Measurements from ENCODE around the gene CAMTA1. TPM values are rescaled to one million over a fixed set of nuclear protein-coding genes. Genes with fewer than 3 reads are reported as not detected.

Gene CAMTA1
- total RNA-seq, 5 donors from 2014 or later (not counting 1 experiment from before 2014, with no cell fraction given) = 29.7 to 37.4 (median 34.6) TPM

GRCh38 chr1:7348073-7348472 is 562.8 kb downstream of the CAMTA1 start:
- no peak for ATAC-seq (replicated peaks in 1 of 4)
- DNase-seq = no peak
- H3K27ac ChIP-seq (ENCODE audit: low read length) = no peak overlapping the region
- H3K4me3 ChIP-seq (ENCODE audit: control insufficient read depth in 1 of 2, extremely low read depth in 1 of 2, low read length in 1 of 2) = no peak overlapping the region
- no peaks in the 10 kb centered on the region for H3K4me1 ChIP-seq (ENCODE audit: control insufficient read depth in 1 of 2, extremely low read depth in 1 of 2, insufficient read depth in 2 of 2, low read length in 2 of 2)
- H3K9me3 ChIP-seq = no peaks in the 10 kb centered on the region
- Mint-ChIP-seq H3K27ac (no peak overlapping the region), H3K9me3 (no peaks in the 10 kb centered on the region), H3K4me1 (no peaks in the 10 kb centered on the region), H3K27me3 (peaks cover 3 to 13% of the 10 kb centered on the region in 2 donors), H3K4me3 (no peak overlapping the region), H3K36me3 (no peaks in the 10 kb centered on the region)
- peaks cover 0 to 20% of the 10 kb centered on the region in 2 experiments for H3K27me3 ChIP-seq (replicated peaks in 1 of 2; ENCODE audit: control insufficient read depth in 2 of 2, extremely low read depth in 1 of 2, insufficient read depth in 2 of 2, low read length in 1 of 2)
- POLR2A ChIA-PET = no interaction called here
- WGBS (ENCODE audit: insufficient coverage) = 67% methylated on average over 10 of the region's 10 CpGs
- CTCF ChIA-PET = no interaction called here
- no peaks in the 10 kb centered on the region for H3K36me3 ChIP-seq (ENCODE audit: control insufficient read depth in 2 of 2, extremely low read depth in 1 of 2, insufficient read depth in 1 of 2, low read length in 1 of 2)

DNA sequence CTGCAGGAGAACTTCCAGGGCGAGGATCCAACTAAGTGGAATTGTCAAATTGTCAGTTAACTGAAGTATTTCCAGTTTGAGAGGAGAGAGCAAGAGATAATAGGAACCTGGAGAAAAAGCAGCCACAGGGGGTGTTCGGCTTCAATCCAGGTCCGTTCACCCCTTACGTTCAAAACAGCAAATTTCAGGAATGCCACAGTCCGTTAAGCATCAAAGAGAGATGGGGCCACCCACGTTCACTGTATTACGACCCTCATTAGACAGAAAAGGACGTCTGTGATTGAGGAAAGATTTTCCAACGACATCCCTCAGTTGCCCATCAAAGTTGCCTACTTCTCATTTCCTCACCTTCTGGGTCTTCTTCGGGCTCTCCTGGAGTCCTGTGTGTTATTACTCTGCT is 563.3 kb downstream of the CAMTA1 start:
- no peak for DNase-seq
- H3K36me3 Mint-ChIP-seq = no peaks in the 10 kb centered on the region
- POLR2A ChIA-PET = no interaction called here
- ATAC-seq (replicated peaks in 1 of 4) = no peak
- H3K4me3 Mint-ChIP-seq = no peak overlapping the region
- Histone ChIP-seq H3K27ac (ENCODE audit: low read length) (no peak overlapping the region), H3K27me3 (replicated peaks in 1 of 2; ENCODE audit: control insufficient read depth in 2 of 2, extremely low read depth in 1 of 2, insufficient read depth in 2 of 2, low read length in 1 of 2) (peaks cover 0 to 20% of the 10 kb centered on the region in 2 experiments), H3K4me1 (ENCODE audit: control insufficient read depth in 1 of 2, extremely low read depth in 1 of 2, insufficient read depth in 2 of 2, low read length in 2 of 2) (no peaks in the 10 kb centered on the region), H3K36me3 (ENCODE audit: control insufficient read depth in 2 of 2, extremely low read depth in 1 of 2, insufficient read depth in 1 of 2, low read length in 1 of 2) (no peaks in the 10 kb centered on the region), H3K9me3 (no peaks in the 10 kb centered on the region), H3K4me3 (ENCODE audit: control insufficient read depth in 1 of 2, extremely low read depth in 1 of 2, low read length in 1 of 2) (no peak overlapping the region)
- no peak overlapping the region for H3K27ac Mint-ChIP-seq
- CTCF ChIA-PET = no interaction called here
- peaks cover 3 to 13% of the 10 kb centered on the region in 2 donors for H3K27me3 Mint-ChIP-seq
- no peaks in the 10 kb centered on the region for H3K4me1 Mint-ChIP-seq
- no peaks in the 10 kb centered on the region for H3K9me3 Mint-ChIP-seq
- WGBS (ENCODE audit: insufficient coverage) = 81% methylated on average over 3 of the region's 10 CpGs

DNA sequence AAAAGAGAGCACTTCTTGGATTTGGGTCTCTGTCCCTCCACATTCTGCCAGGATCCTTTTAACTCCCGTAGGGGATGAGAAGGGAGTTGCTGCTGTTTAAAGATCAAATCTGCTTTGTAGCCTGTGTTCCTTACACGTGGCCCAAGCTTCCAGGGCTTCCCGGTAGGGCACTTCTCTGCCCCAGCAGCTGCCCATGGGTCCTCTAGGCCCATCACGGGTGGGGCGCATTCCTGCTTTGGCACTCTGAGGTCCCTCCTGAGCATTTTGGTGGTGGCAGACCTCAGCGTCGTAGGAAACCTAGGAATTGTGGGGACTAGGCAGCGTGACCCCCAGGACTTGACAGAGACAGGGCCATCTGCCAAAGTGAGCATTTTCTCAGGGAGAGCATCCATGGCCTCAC is 565.5 kb downstream of the CAMTA1 start:
- H3K9me3 ChIP-seq = no peaks in the 10 kb centered on the region
- no peaks in the 10 kb centered on the region for H3K4me1 Mint-ChIP-seq
- no peaks in the 10 kb centered on the region for H3K4me1 ChIP-seq (ENCODE audit: control insufficient read depth in 1 of 2, extremely low read depth in 1 of 2, insufficient read depth in 2 of 2, low read length in 2 of 2)
- ChIA-PET POLR2A (no interaction called here), CTCF (no interaction called here)
- H3K36me3 ChIP-seq (ENCODE audit: control insufficient read depth in 2 of 2, extremely low read depth in 1 of 2, insufficient read depth in 1 of 2, low read length in 1 of 2) = no peaks in the 10 kb centered on the region
- H3K4me3 Mint-ChIP-seq = no peak overlapping the region
- H3K27me3 Mint-ChIP-seq = peaks cover 6 to 19% of the 10 kb centered on the region in 2 donors
- H3K4me3 ChIP-seq (ENCODE audit: control insufficient read depth in 1 of 2, extremely low read depth in 1 of 2, low read length in 1 of 2) = no peak overlapping the region
- DNase-seq (no peak), ATAC-seq (replicated peaks in 1 of 4) (no peak)
- no peaks in the 10 kb centered on the region for H3K36me3 Mint-ChIP-seq
- no peak overlapping the region for H3K27ac ChIP-seq (ENCODE audit: low read length)
- H3K9me3 Mint-ChIP-seq = no peaks in the 10 kb centered on the region
- H3K27ac Mint-ChIP-seq = no peak overlapping the region
- H3K27me3 ChIP-seq (replicated peaks in 1 of 2; ENCODE audit: control insufficient read depth in 2 of 2, extremely low read depth in 1 of 2, insufficient read depth in 2 of 2, low read length in 1 of 2) = peaks cover 0 to 20% of the 10 kb centered on the region in 2 experiments
- WGBS (ENCODE audit: insufficient coverage) = 79% methylated on average over 7 of the region's 8 CpGs

DNA sequence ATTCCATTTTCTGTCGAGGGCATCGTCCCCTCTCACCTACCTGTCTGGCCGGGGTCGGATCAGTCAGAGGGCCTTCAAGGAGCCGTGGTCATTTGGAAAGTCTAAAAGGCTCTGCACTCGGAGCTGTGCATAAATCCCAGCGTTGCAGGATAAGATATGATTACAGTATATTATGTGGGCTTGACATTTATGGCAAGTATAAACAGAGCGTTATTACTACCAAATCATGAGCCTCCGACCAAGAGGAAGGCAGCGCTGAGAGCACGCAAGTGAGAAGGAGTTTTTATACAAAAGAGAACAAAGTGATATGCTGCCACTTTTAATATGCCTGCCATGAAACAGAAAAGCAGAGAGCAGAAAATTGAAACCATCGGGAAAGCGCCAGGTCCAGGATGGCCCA is 566.4 kb downstream of the CAMTA1 start:
- no peaks in the 10 kb centered on the region for H3K4me1 Mint-ChIP-seq
- CTCF ChIA-PET = no interaction called here

GRCh38 chr1:7352364-7352763 is 567.1 kb downstream of the CAMTA1 start:
- POLR2A ChIA-PET = no interaction called here
- Mint-ChIP-seq H3K9me3 (no peaks in the 10 kb centered on the region), H3K36me3 (no peaks in the 10 kb centered on the region), H3K4me3 (no peak overlapping the region), H3K27ac (no peak overlapping the region), H3K4me1 (no peaks in the 10 kb centered on the region), H3K27me3 (peaks cover 6 to 20% of the 10 kb centered on the region in 2 donors)
- H3K27me3 ChIP-seq (replicated peaks in 1 of 2; ENCODE audit: control insufficient read depth in 2 of 2, extremely low read depth in 1 of 2, insufficient read depth in 2 of 2, low read length in 1 of 2) = peaks cover 0 to 31% of the 10 kb centered on the region in 2 experiments
- H3K9me3 ChIP-seq = no peaks in the 10 kb centered on the region
- H3K4me3 ChIP-seq (ENCODE audit: control insufficient read depth in 1 of 2, extremely low read depth in 1 of 2, low read length in 1 of 2) = no peak overlapping the region
- no peak overlapping the region for H3K27ac ChIP-seq (ENCODE audit: low read length)
- WGBS (ENCODE audit: insufficient coverage) = 79% methylated on average over 4 of the region's 4 CpGs
- CTCF ChIA-PET = no interaction called here
- H3K36me3 ChIP-seq (ENCODE audit: control insufficient read depth in 2 of 2, extremely low read depth in 1 of 2, insufficient read depth in 1 of 2, low read length in 1 of 2) = no peaks in the 10 kb centered on the region
- H3K4me1 ChIP-seq (ENCODE audit: control insufficient read depth in 1 of 2, extremely low read depth in 1 of 2, insufficient read depth in 2 of 2, low read length in 2 of 2) = no peaks in the 10 kb centered on the region
- no peak for DNase-seq
- ATAC-seq (replicated peaks in 1 of 4) = no peak

More for the DNA sequence above, 566.4 kb downstream of the CAMTA1 start:
- Mint-ChIP-seq H3K27me3 (peaks cover 6 to 20% of the 10 kb centered on the region in 2 donors), H3K36me3 (no peaks in the 10 kb centered on the region), H3K9me3 (no peaks in the 10 kb centered on the region), H3K27ac (no peak overlapping the region), H3K4me3 (no peak overlapping the region)
- H3K4me3 ChIP-seq (ENCODE audit: control insufficient read depth in 1 of 2, extremely low read depth in 1 of 2, low read length in 1 of 2) = no peak overlapping the region
- DNase-seq = no peak
- no peaks in the 10 kb centered on the region for H3K4me1 ChIP-seq (ENCODE audit: control insufficient read depth in 1 of 2, extremely low read depth in 1 of 2, insufficient read depth in 2 of 2, low read length in 2 of 2)
- H3K9me3 ChIP-seq = no peaks in the 10 kb centered on the region
- peaks cover 0 to 27% of the 10 kb centered on the region in 2 experiments for H3K27me3 ChIP-seq (replicated peaks in 1 of 2; ENCODE audit: control insufficient read depth in 2 of 2, extremely low read depth in 1 of 2, insufficient read depth in 2 of 2, low read length in 1 of 2)
- no peak overlapping the region for H3K27ac ChIP-seq (ENCODE audit: low read length)
- POLR2A ChIA-PET = no interaction called here
- no peaks in the 10 kb centered on the region for H3K36me3 ChIP-seq (ENCODE audit: control insufficient read depth in 2 of 2, extremely low read depth in 1 of 2, insufficient read depth in 1 of 2, low read length in 1 of 2)
- no peak for ATAC-seq (replicated peaks in 1 of 4)
- WGBS (ENCODE audit: insufficient coverage) = 86% methylated on average over 8 of the region's 13 CpGs

DNA sequence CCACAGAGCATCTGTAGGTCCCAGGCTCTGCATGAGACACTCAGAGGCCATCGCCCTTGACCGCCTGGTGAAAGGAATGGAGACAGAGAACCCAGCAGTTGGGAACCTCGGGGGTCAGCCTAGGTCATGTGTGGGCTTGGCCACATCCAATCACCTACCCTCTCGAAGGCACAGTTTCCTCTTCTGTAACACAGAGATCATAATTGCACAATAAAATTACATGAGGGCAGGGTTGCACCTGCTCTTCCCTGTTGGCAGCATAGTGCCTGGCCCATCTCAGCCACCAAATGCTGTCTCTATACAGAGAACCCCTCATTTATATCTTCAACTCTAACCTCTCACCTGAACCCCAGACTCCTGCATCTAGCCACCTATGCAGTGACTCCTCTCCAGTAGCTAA is 567.7 kb downstream of the CAMTA1 start:
- Histone ChIP-seq H3K36me3 (ENCODE audit: control insufficient read depth in 2 of 2, extremely low read depth in 1 of 2, insufficient read depth in 1 of 2, low read length in 1 of 2) (no peaks in the 10 kb centered on the region), H3K27ac (ENCODE audit: low read length) (no peak overlapping the region), H3K4me3 (ENCODE audit: control insufficient read depth in 1 of 2, extremely low read depth in 1 of 2, low read length in 1 of 2) (no peak overlapping the region), H3K9me3 (no peaks in the 10 kb centered on the region), H3K4me1 (ENCODE audit: control insufficient read depth in 1 of 2, extremely low read depth in 1 of 2, insufficient read depth in 2 of 2, low read length in 2 of 2) (no peaks in the 10 kb centered on the region), H3K27me3 (replicated peaks in 1 of 2; ENCODE audit: control insufficient read depth in 2 of 2, extremely low read depth in 1 of 2, insufficient read depth in 2 of 2, low read length in 1 of 2) (peaks cover 0 to 33% of the 10 kb centered on the region in 2 experiments)
- no peaks in the 10 kb centered on the region for H3K9me3 Mint-ChIP-seq
- ChIA-PET CTCF (no interaction called here), POLR2A (no interaction called here)
- ATAC-seq (replicated peaks in 1 of 4) (no peak), DNase-seq (no peak)
- H3K4me3 Mint-ChIP-seq = no peak overlapping the region
- 81% methylated on average over 3 of the region's 4 CpGs for WGBS (ENCODE audit: insufficient coverage)
- no peaks in the 10 kb centered on the region for H3K36me3 Mint-ChIP-seq
- no peak overlapping the region for H3K27ac Mint-ChIP-seq
- no peaks in the 10 kb centered on the region for H3K4me1 Mint-ChIP-seq
- peaks cover 3 to 20% of the 10 kb centered on the region in 2 donors for H3K27me3 Mint-ChIP-seq

DNA sequence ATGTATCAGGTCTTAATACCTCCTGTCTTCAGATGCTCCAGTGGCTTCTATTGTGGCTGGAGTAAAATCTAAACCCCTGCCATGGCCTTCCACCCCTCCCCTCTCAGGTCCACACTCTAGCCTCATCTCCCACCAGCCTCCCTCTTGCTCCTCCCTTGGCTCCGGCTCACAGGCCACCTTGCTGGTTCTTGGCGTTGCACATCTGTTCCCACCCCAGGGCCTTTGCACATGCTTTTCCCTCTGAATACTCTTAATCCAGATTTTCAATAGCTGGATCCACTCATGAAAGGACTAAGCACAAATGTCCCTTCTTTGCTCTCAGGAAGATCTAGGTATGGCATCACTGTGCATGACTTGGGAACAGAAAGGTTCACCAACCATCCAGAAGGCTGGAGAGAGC is 570.4 kb downstream of the CAMTA1 start:
- WGBS (ENCODE audit: insufficient coverage) = 92% methylated on average over 2 of the region's 2 CpGs
- peaks cover 0 to 20% of the 10 kb centered on the region in 2 experiments for H3K27me3 ChIP-seq (replicated peaks in 1 of 2; ENCODE audit: control insufficient read depth in 2 of 2, extremely low read depth in 1 of 2, insufficient read depth in 2 of 2, low read length in 1 of 2)
- Mint-ChIP-seq H3K36me3 (no peaks in the 10 kb centered on the region), H3K27ac (no peak overlapping the region), H3K9me3 (no peaks in the 10 kb centered on the region), H3K4me1 (no peaks in the 10 kb centered on the region), H3K4me3 (no peak overlapping the region), H3K27me3 (peaks cover 3 to 14% of the 10 kb centered on the region in 2 donors)
- H3K4me3 ChIP-seq (ENCODE audit: control insufficient read depth in 1 of 2, extremely low read depth in 1 of 2, low read length in 1 of 2) = no peak overlapping the region
- no peaks in the 10 kb centered on the region for H3K9me3 ChIP-seq
- H3K36me3 ChIP-seq (ENCODE audit: control insufficient read depth in 2 of 2, extremely low read depth in 1 of 2, insufficient read depth in 1 of 2, low read length in 1 of 2) = no peaks in the 10 kb centered on the region
- no peaks in the 10 kb centered on the region for H3K4me1 ChIP-seq (ENCODE audit: control insufficient read depth in 1 of 2, extremely low read depth in 1 of 2, insufficient read depth in 2 of 2, low read length in 2 of 2)
- no peak for DNase-seq
- CTCF ChIA-PET = no interaction called here
- POLR2A ChIA-PET = no interaction called here
- no peak overlapping the region for H3K27ac ChIP-seq (ENCODE audit: low read length)
- ATAC-seq (replicated peaks in 1 of 4) = no peak

All from T-cell (primary cell).